GM18498 (cell line): ENCODE data around the gene PARVB.

Experiments
- ATAC-seq: cut with Tn5 transposase; IDR thresholded peaks from one replicate; pipeline ENCODE4 v1.9.1; 2021; ENCODE audit warnings: mild to moderate bottlenecking, moderate library complexity; ENCODE audit not compliant: unreplicated experiment

PARVB gene

DNA sequence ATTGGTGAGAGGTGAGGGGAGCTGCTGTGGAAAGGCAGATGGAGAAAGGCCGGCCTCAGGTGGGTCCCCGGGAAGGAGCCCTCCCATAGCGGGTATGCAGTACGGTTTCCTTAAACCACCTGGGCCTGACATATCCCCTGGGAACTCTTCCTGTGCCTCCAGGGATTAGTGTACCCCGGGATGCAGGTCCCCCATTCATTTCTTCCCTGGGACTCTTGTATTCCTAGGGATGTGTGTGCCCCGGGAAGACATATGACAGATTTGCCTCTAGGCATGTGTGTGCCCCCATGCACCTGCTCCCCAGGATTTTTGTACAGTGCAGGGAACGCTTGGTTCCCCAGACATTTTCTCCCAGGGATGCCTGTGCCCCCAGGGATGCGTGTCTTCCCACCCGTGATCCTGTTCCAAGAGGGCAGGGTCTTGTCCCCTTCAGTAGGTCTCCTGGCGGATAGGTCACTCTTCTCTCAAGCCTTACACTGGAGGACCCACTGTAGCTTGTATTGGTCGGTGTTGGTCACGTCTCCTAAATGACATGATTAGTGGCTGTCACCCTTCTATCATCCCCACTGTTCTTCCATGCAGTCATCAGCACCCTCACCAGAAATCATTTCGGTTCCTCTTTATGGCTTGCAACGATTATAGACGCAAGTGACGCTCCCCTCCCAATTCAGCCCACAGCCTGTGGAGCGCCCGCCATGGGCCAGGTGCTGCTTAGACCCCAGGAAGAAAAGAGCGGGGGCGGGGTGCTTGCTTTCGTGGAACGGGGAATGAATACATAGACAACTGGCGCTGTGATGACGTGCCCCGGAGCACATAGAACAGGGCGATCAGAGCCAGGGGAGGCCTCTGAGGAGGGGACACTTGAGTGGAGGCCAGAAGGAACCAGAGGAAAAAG lies 1.3 kb downstream of the PARVB start:
- ATAC-seq, result peak; percentile 50

DNA sequence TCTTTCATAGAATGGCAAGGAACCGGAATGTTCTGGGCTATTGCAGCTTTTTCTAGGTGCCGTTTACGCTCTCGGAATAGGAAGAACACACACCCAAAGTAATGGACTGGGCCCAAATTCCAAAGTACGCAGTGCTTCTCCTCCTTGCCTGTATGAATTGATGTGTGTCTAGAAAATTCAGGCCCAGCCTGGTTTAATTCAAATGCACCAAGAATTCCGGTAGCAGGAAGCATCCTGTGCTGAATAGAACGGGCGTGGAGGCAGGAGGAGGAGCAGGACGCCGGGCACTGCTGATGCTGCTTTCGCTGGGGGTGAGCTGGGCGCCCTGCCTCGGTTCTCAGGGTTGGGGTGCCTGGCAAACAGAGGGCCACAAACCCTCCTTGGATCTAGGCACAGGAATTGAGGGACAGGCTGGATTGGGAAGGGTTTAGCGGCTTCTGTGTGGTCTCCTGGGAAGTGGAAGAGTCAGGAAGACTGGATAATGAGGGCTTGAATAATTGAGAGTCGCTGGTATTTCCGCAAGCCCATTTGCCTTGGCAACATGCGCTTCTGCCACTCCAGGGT lies 2.0 kb downstream of the PARVB start:
- ATAC-seq, result no peak

DNA sequence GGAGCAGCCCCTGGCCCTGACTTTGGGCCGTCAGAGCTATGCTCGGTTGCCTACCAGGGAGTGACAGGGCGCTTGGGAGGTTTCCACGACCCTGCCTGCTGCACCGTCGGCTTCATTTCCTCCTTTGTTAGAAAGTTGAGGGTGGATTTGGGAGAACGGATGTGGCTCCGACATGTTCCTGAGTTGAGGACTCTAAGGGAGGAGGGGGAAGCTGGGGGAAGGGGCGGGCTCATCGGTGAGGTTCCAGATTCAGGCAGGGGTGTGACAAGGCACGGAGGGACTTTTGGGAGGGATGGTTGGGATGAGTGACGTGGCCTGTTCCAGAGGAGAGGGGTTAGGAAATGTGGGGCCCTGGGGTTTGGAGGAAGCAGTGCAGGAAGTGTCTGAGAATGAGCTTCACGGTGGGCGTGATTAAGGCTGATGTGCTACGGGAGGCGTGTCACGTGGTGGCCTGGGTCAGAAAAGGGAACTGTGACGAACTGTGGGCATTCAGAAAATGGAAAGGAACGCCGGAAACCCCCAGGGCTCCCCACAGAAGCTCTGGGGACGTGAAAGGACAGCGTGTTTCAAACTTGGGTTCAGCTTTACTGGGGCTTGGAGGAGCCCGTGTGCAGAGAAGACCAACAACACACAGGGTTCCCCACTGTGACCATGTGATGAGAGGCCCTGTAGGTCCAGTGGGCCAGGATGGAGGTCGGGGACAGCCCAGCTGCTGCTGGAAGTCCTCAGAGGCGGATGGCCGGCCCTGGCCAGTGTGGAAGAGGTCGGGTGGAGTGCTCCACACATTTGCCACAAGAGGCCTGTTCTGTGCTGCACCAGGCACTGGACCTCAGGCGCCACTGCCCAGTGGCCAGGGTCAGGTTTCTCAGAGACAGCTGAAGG lies 2.8 kb downstream of the PARVB start:
- ATAC-seq, result peak; percentile 54

DNA sequence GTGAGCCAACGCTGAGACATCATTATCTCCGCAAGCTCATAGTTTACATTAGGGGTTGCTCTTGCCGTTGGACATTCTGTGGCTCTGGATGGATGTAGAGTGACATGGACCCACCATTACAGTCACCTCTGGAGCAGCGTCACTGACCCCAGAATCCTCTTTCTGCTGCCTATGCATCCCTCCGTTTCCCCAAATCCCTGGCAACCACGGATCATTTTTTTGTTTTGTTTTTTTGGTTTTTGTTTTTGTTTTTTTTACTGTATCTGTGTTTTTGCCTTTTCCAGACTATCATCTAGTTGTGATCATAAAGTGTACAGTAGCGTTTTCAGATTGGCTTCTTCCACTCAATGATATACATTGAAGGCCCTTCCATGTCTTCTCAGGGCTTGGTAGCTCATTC lies 4.0 kb downstream of the PARVB start:
- no peak for ATAC-seq

DNA sequence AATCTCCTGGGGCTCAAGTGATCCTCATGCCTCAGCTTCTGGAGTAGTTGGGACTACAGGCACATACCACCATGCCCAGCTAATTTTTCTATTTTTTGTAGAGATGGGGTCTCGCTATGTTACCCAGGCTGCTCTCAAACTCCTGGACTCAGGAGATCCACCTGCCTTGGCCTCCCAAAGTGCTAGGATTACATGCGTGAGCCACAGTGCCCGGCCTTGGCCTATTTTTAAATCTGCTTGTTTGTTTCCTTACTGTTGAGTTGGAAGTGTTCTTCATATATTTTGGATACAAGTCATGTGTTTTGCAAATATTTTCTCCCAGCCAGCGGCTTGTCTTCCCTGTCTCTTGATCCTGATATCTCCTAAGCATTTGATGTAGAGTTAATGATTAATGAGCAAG lies 5.0 kb downstream of the PARVB start:
- ATAC-seq, result no peak

DNA sequence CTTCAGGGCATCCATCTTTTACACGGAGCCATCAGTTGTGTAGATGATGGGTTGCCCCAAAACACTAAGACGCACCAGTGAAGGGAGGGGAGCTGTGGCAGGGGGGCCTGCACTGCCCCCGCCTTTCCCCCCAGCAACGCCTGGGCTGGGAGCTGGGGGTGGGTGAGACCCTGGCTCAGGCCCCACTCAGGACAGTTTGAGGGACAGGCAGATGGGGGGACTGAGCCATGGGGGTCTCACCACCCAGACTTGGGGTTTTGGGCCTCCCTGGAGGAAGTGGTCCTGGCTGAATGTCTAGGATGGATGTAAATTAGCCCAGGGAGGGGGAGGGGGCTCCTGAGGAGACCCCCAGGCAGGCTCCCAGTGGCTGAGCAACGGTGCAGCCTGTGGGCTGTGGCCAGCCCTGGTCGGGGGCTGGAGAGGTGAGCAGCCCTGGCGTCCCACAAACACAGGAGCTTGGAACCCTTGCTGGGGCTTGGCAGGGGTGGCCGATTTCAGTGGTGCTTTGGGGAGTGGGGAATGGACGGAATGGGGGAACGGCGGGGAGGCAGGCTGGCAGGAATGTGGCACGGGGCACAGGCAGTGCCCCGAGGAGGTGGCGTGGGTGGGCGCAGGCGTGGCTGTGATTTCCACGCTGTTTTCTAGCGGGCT lies 6.1 kb downstream of the PARVB start:
- ATAC-seq, result no peak

DNA sequence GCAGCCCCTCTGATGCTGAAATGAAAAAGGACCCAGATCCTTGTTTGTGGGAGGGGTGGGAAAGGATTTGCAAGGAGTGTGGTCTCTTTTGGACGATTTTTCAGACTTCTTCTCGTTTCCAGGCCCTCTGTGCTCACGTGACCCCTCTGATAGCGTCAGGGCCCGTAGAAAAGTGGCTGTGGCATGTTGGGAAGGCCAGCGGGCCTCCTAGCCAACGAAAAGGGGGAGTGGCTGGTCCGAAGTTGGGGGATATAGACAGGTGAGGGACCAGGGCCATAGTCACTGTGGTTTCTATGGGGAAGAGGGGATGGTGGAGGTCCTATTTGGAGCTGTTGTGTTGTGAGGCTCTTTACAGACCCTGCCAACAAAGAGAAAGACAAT lies 6.6 kb downstream of the PARVB start:
- no peak for ATAC-seq

DNA sequence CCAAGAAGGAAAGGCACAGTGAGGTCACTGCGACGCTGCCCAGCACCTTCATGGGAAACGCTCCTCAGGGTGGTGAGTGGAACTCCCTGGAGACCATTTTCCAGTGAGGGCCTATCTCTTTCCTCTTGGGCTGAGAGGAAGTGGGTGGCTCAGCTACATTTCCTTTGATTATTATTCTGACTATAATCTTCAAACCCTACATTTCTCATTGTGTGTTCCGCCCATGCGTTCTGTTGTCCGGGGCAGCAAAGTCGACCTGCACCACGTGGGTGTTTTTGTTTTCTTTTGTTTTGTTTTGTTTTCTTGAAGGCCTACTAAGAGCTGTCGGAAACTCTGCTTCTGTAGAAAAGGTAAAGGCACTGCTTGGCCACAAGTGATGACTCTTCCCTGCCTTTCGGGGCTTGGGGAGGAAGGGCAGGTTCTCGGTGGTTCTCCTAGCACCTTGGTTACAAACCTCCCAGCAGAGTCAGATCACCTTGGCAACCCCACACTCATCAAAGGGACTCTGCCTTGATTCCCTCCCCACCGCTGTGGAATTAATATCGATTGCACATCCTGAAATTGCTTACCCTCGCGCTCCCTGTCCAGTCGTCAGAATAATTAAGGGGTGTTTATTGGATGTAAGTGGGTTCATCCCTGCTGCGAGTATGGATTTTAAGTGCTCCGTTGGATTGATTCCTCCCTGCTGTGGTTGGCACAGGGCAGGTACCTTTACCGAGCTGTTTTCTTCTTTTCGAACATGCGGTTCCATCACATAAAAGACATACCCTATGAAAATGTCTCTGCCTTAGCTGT lies 7.3 kb downstream of the PARVB start:
- ATAC-seq, result no peak

DNA sequence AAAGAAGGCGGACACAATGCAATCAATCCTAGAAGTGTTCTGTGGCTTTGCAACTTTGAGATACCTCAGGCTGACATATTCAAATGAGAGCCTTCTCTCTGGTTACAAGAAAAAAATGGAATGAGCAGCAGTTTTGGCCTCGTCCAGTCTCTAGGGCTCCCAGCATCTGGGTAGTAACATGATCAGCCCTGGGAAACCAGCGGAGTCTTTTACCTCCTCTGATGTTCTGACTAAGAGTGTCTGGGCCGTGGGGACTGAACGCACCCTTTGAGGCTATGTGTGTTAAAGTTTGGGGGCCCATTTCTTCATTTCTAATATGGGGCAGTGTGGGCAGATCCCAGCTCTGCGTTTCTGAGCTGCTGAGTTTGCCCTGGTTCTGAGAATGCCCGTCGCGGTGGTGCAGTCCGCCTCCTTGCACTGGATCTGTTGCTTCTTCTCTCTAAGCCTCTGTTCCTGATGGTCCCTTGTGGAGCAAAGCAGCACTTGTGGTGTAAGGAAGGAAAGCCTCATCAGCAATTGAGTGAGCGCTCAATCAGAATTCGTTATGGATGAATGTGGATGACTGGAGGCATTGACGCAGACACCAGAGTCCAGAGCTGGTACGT lies 8.1 kb downstream of the PARVB start:
- ATAC-seq, result no peak

DNA sequence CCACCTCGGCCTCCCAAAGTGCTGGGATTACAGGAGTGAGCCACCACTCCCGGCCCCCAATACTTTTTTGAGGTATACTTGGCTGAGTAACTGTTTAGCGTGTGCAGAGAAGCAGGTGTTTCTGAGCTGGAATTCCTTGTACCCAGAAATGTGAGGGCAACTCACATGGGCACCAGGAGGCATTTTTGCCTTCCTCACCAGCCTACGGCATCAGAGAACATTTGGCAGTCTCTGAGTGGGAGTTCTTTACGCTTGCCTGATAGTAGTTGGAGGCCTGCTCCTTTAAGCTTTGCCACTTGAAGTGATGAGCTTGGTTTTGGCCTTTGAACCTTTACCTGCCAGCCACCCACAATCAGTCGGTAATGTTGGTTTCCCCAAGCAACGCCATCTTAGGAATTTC lies 9.2 kb downstream of the PARVB start:
- no peak for ATAC-seq

DNA sequence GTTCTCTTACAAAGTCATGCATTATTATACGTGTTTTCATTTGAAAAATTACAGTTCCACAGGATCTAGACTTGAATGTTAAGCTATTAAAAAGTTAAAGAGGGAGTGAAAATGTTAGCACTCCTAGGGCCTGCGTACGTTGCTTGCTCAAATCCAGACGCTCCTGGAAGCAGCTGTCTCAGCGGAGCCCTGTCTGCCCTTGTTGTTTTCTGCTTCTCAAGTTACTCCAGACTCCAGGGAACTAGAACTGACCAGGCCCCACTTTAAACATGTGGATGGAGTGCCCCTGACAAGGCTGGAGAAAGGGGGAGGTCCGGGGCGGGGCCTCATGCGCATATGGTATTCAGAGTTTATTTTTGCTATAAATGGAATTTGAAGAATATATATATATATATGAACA lies 9.6 kb downstream of the PARVB start:
- ATAC-seq, result no peak

DNA sequence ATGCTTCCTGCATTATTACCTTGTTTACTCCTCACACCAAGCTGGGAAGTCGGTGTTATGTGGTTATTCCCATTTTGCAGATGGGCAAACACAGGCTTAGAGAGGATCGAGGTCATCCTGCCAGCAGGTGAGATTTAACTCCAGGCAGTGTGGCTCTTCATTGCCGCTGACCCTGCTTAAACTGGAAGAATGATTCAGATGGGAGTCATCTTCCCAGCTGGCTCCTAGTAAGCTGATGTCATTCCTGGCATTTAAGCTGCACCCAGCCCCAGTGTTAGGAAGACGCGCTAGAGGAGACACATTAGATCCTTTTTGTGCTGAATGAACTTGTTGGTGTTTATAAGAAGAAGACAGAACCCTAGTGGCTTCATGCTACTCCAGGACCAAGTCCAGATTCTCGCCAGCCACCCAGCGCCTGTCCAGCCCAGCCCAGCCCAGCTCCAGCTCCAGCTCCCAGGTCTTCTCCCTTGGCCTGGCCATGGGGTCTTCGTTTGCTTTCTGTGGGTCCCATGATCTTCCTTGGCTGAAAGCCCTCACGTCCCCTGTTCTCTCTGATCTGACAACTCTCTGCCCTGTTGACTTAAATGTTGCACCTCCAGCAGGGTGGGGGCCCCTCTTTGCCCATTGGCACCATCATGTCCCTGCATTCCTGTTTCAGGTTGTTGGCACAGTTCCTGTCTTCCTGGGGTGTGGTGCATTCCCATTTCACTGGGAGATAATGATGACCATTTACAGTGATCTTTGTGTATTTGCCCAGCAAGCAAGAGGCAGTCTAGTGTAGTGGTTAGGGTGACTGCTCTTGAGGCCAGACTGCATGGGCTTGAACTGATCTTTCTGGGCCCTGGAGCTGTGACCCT lies 13.6 kb downstream of the PARVB start:
- no peak for ATAC-seq

DNA sequence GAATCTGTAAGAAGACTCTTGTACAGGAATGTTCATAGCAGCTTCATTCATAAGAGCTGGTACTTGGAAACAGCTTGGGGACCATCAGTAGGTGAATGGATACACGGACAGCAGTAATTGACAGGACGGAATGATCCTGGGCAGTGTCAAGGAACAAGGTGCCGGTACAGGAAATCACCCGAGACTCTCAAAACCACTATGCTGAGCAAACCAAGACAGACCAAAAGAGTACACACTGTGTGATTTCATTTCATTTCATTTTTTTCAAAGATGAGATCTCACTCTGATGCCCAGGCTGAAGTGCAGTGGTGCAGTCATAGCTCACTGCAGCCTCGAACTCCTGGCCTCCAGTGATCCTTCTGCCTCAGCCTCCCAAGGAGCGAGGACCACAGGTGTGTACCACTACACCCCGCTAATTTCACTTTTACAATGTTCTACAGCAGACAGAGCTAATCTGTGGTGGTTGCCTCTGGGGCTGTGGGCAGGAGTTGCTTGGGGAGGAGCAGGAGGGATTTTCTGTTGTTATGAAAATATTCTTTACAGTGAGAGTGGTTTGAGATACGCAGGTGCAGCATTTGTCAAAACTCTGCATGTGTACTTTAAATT lies 15.6 kb downstream of the PARVB start:
- no peak for ATAC-seq

DNA sequence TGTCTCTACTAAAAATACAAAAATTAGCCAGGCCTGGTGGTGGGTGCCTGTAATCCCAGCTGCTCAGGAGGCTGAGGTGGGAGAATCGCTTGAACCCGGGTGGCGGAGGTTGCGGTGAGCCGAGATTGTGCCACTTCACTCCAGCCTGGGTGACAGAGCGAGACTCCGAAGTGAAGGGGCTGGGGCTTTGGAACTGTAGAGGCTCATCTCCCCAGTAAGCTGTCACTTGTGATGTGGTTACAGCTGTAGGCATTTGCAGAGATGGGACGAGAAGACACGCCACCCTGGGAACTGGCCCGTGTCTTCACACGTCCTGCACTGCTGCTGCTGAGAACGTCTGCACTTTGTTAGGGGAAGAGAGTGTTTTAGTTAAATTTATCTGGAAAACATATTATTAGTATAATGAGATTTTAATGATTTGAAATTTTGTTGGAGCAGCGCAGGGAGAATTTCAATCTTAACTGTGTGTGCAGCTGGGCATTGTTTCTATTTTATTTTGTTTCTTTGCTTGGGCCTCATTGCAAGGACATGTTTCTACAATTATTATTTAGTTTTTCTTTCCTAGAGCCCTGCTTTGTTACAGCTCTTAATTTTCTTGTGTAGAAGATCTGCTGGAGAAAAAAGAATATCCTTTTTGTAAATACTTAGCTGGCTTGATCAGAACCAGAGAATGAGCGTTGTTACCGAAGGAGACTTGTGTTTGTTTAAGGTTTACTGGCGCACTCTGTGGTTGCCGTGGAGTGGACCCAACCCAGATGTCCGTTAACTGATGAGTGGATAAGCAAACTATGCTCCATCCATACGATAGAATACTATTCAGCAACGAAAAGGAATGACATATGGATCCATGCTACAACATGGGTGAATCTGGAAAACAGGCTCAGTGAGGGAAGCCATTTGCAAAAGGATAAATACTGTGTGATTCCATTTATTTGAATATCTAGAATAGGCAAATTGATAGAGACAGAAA lies 18.4 kb downstream of the PARVB start:
- peak; percentile 69 for ATAC-seq

DNA sequence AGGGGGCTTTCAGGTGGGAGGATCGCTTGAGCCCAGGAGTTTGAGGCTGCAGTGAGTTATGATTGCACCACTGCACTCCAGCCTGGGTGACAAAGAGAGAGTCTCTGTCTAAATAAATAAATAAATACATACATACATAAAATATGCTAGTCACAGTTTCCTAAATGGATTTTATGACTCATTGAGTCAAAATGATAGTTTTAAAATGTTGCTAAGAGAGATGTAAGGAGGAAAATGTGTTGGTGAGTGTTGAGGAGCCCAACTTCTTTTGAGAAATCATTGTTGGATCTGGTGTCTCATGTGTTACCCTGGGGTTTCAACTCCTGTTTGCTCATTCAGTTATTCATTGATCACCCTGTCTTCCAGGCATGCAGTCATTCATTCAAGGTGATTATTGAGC lies 21.0 kb downstream of the PARVB start:
- no peak for ATAC-seq

DNA sequence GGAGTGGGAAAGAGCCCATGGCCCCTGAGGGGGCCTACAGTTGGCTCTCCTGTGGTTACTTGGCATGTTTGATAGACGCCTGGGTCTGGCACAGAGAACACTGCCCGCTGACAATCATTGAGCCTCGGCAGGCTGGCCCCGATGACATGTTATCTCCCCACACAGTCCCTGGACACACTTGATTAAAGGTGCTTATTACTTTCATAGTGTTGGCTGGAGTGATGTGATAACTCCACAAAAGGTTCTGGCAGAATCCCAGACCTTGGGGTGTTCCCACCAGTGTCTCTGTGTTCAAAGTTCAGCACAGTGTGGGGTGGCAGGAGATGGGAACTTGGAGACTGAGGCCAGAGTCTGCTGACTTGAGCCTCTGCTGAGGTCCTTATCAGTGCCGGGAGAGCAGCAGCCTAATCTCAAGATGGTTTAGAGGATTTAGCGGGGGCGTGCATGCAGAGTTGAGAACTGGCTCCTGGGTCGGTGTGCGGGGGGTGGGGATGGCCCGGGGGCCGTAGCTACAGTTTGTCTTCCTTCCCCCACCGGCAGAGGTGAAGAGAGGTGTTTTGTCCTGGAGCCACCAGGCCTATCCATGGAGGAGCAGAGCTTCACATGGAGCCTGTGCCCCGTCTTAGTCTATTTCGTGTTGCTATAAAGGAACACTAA lies 22.5 kb downstream of the PARVB start:
- ATAC-seq, result no peak

DNA sequence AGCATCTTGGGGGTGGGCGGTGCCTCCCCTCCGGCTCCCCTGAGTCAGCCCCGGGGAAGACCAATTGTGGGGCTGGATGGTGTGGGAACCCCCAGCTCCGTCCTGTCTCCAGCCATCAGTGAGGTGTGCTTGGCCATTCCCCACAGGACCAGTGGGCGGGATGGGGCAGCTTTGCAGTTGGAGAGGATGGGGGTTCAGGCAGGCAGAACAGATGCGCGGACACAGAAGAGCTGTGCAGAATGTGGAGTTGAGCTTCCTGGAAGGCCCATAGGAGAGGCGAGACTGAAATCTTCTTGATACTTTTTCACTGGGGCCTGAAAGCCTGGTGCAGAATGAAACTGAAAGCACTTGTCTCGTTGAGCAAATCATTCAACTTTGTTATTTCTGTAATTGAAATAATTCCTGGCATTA lies 23.8 kb downstream of the PARVB start:
- no peak for ATAC-seq
